HUES64 (cell line): ENCODE measurements around the gene SH3PXD2A.
"Not testable (repeated sequence)": the region's sequence is repeated elsewhere in the genome, so short reads cannot be mapped to it uniquely, and the experiment has no call there.

Experiments
- H3K27ac ChIP-seq: 2 replicates; pipeline ENCODE4 v1.7.0; 2013; ENCODE audit warnings: low read depth, low read length, inconsistent platforms
- H3K27me3 ChIP-seq: 2 replicates; pipeline ENCODE4 v1.6.1; 2013; ENCODE audit warnings: mild to moderate bottlenecking, low read length; ENCODE audit not compliant: insufficient read depth
- H3K36me3 ChIP-seq: 2 replicates; pipeline ENCODE4 v1.6.1; 2013; ENCODE audit warnings: mild to moderate bottlenecking, low read length; ENCODE audit not compliant: insufficient read depth
- H3K4me1 ChIP-seq: 2 replicates; pipeline ENCODE4 v1.6.1; 2013; ENCODE audit warnings: mild to moderate bottlenecking, low read length, moderate library complexity; ENCODE audit not compliant: insufficient read depth
- H3K4me3 ChIP-seq: 2 replicates; pipeline ENCODE4 v1.5.1; 2013; ENCODE audit warnings: mild to moderate bottlenecking, low read length, moderate library complexity
- H3K9ac ChIP-seq: 2 replicates; pipeline ENCODE4 v1.6.1; 2013; ENCODE audit warnings: mild to moderate bottlenecking, low read depth, low read length
- H3K9me3 ChIP-seq: 2 replicates; pipeline ENCODE4 v1.6.1; 2013; ENCODE audit warnings: low read depth, low read length; ENCODE audit not compliant: insufficient read depth
- WGBS: fragments of 150-250, 120-280 bp; methylation state at CpG from one replicate; pipeline ENCODE4 v1.1.7; 2013; ENCODE audit warnings: missing lambda C conversion rate; 5-methylcytosine and 5-hydroxymethylcytosine counted together

The SH3PXD2A gene

GRCh38 chr10:103640436-103641181, 214.8 kb downstream of the SH3PXD2A start:
- no peaks in the 10 kb centered on the region for H3K9me3 ChIP-seq
- H3K27ac ChIP-seq, result no peak overlapping the region
- H3K4me3 ChIP-seq, result no peak overlapping the region
- no peaks in the 10 kb centered on the region for H3K27me3 ChIP-seq
- WGBS, result 91% methylated on average over 11 of the region's 11 CpGs
- no peak overlapping the region for H3K9ac ChIP-seq
- H3K4me1 ChIP-seq, result peaks cover 34% of the 10 kb centered on the region
- no peaks in the 10 kb centered on the region for H3K36me3 ChIP-seq

- 96% methylated on average over 8 of the region's 8 CpGs for WGBS
- no peaks in the 10 kb centered on the region for H3K36me3 ChIP-seq
- 0 out of 2 replicates have a peak overlapping the region, but pooled peaks have one; percentile 6 for H3K27ac ChIP-seq
- H3K27me3 ChIP-seq, result no peaks in the 10 kb centered on the region
- no peak overlapping the region for H3K4me3 ChIP-seq
- H3K9ac ChIP-seq, result no peak overlapping the region
- H3K4me1 ChIP-seq, result peaks cover 32% of the 10 kb centered on the region
- H3K9me3 ChIP-seq, result no peaks in the 10 kb centered on the region
These were observed 216.4 kb downstream of the SH3PXD2A start for GRCh38 chr10:103638948-103639347.

- peaks cover 32% of the 10 kb centered on the region for H3K4me1 ChIP-seq
- no peaks in the 10 kb centered on the region for H3K27me3 ChIP-seq
- no peaks in the 10 kb centered on the region for H3K36me3 ChIP-seq
- H3K4me3 ChIP-seq, result no peak overlapping the region
- H3K9me3 ChIP-seq, result no peaks in the 10 kb centered on the region
- H3K9ac ChIP-seq, result no peak overlapping the region
- no peak overlapping the region; the same call in 1 of the 2 replicates for H3K27ac ChIP-seq
- WGBS, result 89% methylated on average over 19 of the region's 19 CpGs
These were observed 217.3 kb downstream of the SH3PXD2A start for GRCh38 chr10:103637927-103638557.

- Histone ChIP-seq H3K4me1 (peaks cover 32% of the 10 kb centered on the region), H3K4me3 (no peak overlapping the region), H3K9me3 (no peaks in the 10 kb centered on the region), H3K27me3 (no peaks in the 10 kb centered on the region), H3K36me3 (no peaks in the 10 kb centered on the region), H3K27ac (peak overlapping the region; percentile 67; the same call in 1 of the 2 replicates), H3K9ac (no peak overlapping the region)
- 91% methylated on average over 10 of the region's 10 CpGs for WGBS
These were observed 218.4 kb downstream of the SH3PXD2A start for GRCh38 chr10:103637011-103637410.

GRCh38 chr10:103636492-103636891, 218.9 kb downstream of the SH3PXD2A start:
- peaks cover 32% of the 10 kb centered on the region for H3K4me1 ChIP-seq
- no peaks in the 10 kb centered on the region for H3K36me3 ChIP-seq
- WGBS, result 25% methylated on average over 5 of the region's 5 CpGs

GRCh38 chr10:103635580-103635979, 219.8 kb downstream of the SH3PXD2A start:
- Histone ChIP-seq H3K4me3 (no peak overlapping the region), H3K36me3 (no peaks in the 10 kb centered on the region), H3K27ac (peak overlapping the region; percentile 51; the same call in 1 of the 2 replicates), H3K4me1 (peaks cover 32% of the 10 kb centered on the region), H3K27me3 (no peaks in the 10 kb centered on the region), H3K9me3 (no peaks in the 10 kb centered on the region), H3K9ac (no peak overlapping the region)
- WGBS, result 85% methylated on average over 5 of the region's 5 CpGs

More at GRCh38 chr10:103636492-103636891, 218.9 kb downstream of the SH3PXD2A start:
- Histone ChIP-seq H3K4me3 (no peak overlapping the region), H3K27ac (peak overlapping the region; percentile 67; the same call in 1 of the 2 replicates), H3K27me3 (no peaks in the 10 kb centered on the region), H3K9me3 (no peaks in the 10 kb centered on the region), H3K9ac (no peak overlapping the region)

- Histone ChIP-seq H3K4me1 (peaks cover 30% of the 10 kb centered on the region), H3K27me3 (no peaks in the 10 kb centered on the region), H3K27ac (no peak overlapping the region), H3K9ac (no peak overlapping the region), H3K36me3 (no peaks in the 10 kb centered on the region), H3K4me3 (no peak overlapping the region), H3K9me3 (no peaks in the 10 kb centered on the region)
- WGBS, result 91% methylated on average over 7 of the region's 7 CpGs
These were observed 221.5 kb downstream of the SH3PXD2A start for GRCh38 chr10:103633846-103634245.

- not testable (repeated sequence) for H3K27ac ChIP-seq, H3K36me3 ChIP-seq, H3K9ac ChIP-seq, H3K9me3 ChIP-seq, H3K27me3 ChIP-seq, H3K4me3 ChIP-seq
- peaks cover 22% of the 10 kb centered on the region for H3K4me1 ChIP-seq
- 87% methylated on average over 6 of the region's 6 CpGs for WGBS
These were observed 222.5 kb downstream of the SH3PXD2A start for GRCh38 chr10:103632871-103633270.

- H3K4me3 ChIP-seq, result no peak overlapping the region
- H3K27ac ChIP-seq, result no peak overlapping the region
- peaks cover 16% of the 10 kb centered on the region for H3K4me1 ChIP-seq
- H3K27me3 ChIP-seq, result no peaks in the 10 kb centered on the region
- no peaks in the 10 kb centered on the region for H3K36me3 ChIP-seq
- no peak overlapping the region for H3K9ac ChIP-seq
- WGBS, result 91% methylated on average over 7 of the region's 7 CpGs
- H3K9me3 ChIP-seq, result no peaks in the 10 kb centered on the region
These were observed 223.1 kb downstream of the SH3PXD2A start for GRCh38 chr10:103632247-103632642.

- no peaks in the 10 kb centered on the region for H3K9me3 ChIP-seq
- no peaks in the 10 kb centered on the region for H3K27me3 ChIP-seq
- no peaks in the 10 kb centered on the region; the same call in 1 of the 2 replicates for H3K4me1 ChIP-seq
- H3K4me3 ChIP-seq, result no peak overlapping the region
- no peaks in the 10 kb centered on the region for H3K36me3 ChIP-seq
- H3K9ac ChIP-seq, result no peak overlapping the region
- no peak overlapping the region for H3K27ac ChIP-seq
- WGBS, result 83% methylated on average over 1 of the region's 1 CpG
These were observed 225.2 kb downstream of the SH3PXD2A start for GRCh38 chr10:103630156-103630555.

GRCh38 chr10:103629581-103629980, 225.8 kb downstream of the SH3PXD2A start:
- Histone ChIP-seq H3K27ac (no peak overlapping the region), H3K36me3 (no peaks in the 10 kb centered on the region), H3K27me3 (no peaks in the 10 kb centered on the region), H3K9me3 (no peaks in the 10 kb centered on the region), H3K9ac (no peak overlapping the region), H3K4me3 (no peak overlapping the region), H3K4me1 (no peaks in the 10 kb centered on the region)
- 91% methylated on average over 3 of the region's 3 CpGs for WGBS
